ENCODE measurements around the gene ID2.

ID2 gene

GRCh38 chr2:8672940-8673339 is 8.9 kb upstream of the ID2 start:
- POLR2A ChIA-PET (ENCODE audit: low non-redundant PET) = no interaction called here
- DNase-seq (ENCODE audit: low spot score) = no peak
- TF ChIP-seq, protein P1, sequence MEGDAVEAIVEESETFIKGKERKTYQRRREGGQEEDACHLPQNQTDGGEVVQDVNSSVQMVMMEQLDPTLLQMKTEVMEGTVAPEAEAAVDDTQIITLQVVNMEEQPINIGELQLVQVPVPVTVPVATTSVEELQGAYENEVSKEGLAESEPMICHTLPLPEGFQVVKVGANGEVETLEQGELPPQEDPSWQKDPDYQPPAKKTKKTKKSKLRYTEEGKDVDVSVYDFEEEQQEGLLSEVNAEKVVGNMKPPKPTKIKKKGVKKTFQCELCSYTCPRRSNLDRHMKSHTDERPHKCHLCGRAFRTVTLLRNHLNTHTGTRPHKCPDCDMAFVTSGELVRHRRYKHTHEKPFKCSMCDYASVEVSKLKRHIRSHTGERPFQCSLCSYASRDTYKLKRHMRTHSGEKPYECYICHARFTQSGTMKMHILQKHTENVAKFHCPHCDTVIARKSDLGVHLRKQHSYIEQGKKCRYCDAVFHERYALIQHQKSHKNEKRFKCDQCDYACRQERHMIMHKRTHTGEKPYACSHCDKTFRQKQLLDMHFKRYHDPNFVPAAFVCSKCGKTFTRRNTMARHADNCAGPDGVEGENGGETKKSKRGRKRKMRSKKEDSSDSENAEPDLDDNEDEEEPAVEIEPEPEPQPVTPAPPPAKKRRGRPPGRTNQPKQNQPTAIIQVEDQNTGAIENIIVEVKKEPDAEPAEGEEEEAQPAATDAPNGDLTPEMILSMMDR (conservative IDR thresholded peaks at IDR 0.05; ENCODE audit: low read depth) = no peak
- H3K27ac ChIP-seq = no peak overlapping the region
- CTCF ChIA-PET = interaction anchor here (0.6 kb wide), 1 partner anchor 337 kb away, joined by 4 read pairs; no protein-coding TSS in a partner anchor

DNA sequence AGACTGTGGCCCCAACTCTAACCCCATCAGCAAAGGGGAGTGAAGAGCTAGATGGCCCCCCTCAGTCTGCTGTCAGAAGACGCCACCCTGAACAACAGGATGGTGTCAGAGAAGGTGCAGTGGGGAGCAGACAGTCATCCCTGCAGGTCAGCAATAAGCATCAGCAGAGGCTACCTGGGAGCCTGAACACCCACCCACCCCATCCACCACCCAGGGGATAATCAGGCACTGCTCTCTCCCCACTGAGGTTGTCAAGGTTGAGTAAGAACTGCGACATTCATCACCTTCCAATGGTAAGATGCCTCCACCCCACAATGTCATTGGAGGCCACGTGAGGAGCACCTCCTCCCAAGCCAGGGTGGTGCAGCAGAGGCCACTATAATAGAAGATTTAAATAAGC is 8.5 kb upstream of the ID2 start:
- CTCF ChIA-PET = no interaction called here
- no peak for DNase-seq (ENCODE audit: low spot score)
- TF ChIP-seq, protein P1 (conservative IDR thresholded peaks at IDR 0.05; ENCODE audit: low read depth) = no peak
- H3K27ac ChIP-seq = no peak overlapping the region
- POLR2A ChIA-PET (ENCODE audit: low non-redundant PET) = no interaction called here

DNA sequence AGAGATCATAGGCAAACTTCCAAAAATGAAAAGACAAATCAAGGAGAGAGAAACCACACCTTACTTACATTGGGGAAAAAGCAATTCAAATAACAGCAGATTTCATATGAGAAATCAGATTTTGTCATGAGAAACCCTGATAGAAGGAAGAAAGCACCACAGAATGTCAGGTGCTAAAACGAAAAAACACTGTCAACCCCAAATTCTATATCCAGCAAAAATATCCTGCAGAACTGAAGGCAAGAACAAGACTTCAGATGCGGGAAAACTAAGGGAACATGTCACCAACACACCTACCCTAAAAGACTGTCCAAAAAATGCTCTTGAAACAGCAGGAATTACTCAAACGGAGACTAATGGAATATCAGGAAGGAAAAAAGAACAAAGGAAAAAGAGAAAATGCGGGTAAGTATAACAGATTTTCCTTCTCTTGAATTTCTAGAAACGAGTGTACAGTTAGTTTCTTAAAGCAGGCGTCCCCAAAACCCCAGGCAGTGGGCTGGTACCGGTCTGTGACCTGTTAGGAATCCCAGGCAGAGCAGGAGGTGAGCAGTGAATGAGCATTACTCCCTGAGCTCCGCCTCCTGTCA is 7.3 kb upstream of the ID2 start:
- TF ChIP-seq, protein P1 (conservative IDR thresholded peaks at IDR 0.05; ENCODE audit: low read depth) = no peak
- POLR2A ChIA-PET (ENCODE audit: low non-redundant PET) = no interaction called here
- DNase-seq (ENCODE audit: low spot score) = no peak
- no peak overlapping the region for H3K27ac ChIP-seq
- CTCF ChIA-PET = no interaction called here

- POLR2A ChIA-PET (ENCODE audit: low non-redundant PET) = no interaction called here
These were observed 6.3 kb upstream of the ID2 start for GRCh38 chr2:8675543-8675942.

DNA sequence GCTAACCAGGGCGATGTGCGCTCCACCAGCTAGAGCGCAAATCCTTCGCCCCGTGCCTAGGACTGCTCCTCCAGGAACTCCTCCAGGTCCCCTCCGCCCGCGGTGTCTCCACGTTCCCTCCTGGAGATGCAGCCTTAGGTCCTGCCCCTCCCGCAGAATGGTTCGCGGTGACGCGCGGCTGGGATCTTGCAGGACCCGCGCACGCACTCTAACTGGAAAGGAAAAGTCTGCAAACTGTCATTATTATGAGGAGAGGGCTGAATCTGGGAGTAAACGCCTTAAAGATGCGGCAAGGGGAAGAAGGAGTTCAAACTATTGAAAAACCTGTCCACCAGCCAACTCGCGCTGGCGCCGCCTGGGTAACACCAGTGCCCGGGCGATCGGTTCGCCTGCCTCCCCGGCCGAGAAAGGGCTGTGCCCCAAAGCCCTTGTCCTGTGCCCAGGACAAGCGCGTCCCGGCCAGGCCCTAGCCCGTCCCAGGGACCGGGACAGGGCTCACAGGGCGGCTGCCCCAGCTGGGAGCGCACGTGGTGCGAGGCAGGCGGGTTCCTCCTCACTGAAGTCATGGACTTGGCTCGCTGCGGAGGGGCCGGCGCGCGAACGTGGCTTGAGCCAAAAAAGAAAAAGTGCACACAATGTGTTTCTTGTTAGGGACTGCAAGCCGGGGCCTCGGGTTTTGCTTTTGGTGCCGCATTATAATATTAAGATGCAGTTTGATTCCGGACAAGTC is 5.5 kb upstream of the ID2 start:
- DNase-seq (ENCODE audit: low spot score) = no peak
- H3K27ac ChIP-seq = no peak overlapping the region
- CTCF ChIA-PET = no interaction called here
- TF ChIP-seq, protein P1 (conservative IDR thresholded peaks at IDR 0.05; ENCODE audit: low read depth) = no peak
- POLR2A ChIA-PET (ENCODE audit: low non-redundant PET) = no interaction called here

More at GRCh38 chr2:8675543-8675942, 6.3 kb upstream of the ID2 start:
- DNase-seq (ENCODE audit: low spot score) = no peak
- no peak overlapping the region for H3K27ac ChIP-seq
- CTCF ChIA-PET = no interaction called here
- TF ChIP-seq, protein P1 (conservative IDR thresholded peaks at IDR 0.05; ENCODE audit: low read depth) = no peak

GRCh38 chr2:8676921-8677645 is 4.8 kb upstream of the ID2 start:
- no peak for DNase-seq (ENCODE audit: low spot score)
- no peak overlapping the region for H3K27ac ChIP-seq
- CTCF ChIA-PET = interaction anchor here (0.6 kb wide), 1 partner anchor 927 kb away, joined by 3 read pairs; no protein-coding TSS in a partner anchor
- POLR2A ChIA-PET (ENCODE audit: low non-redundant PET) = no interaction called here
- TF ChIP-seq, protein P1 (conservative IDR thresholded peaks at IDR 0.05; ENCODE audit: low read depth) = no peak

All from RWPE1 (cell line).